Mesenchymal stem cell (in vitro differentiated cells and primary cell): ENCODE data around the gene CCL27.
A peak's percentile ranks its signal among the peaks of the same experiment; 100 is the strongest.

Experiments used
- DNase-seq: peaks from one replicate; pipeline ENCODE4 v3.0.0-alpha.2; 2013
- H2AFZ ChIP-seq: one replicate; pipeline ENCODE4 v1.6.1; 2013; ENCODE audit warnings: low read depth, mild to moderate bottlenecking, control low read depth, inconsistent platforms, low read length, moderate library complexity
- H2AK5ac ChIP-seq: 2 replicates; pipeline ENCODE4 v1.6.1; 2013; ENCODE audit warnings: low read length, moderate library complexity, mild to moderate bottlenecking, inconsistent platforms; ENCODE audit not compliant: severe bottlenecking
- H2BK120ac ChIP-seq: one replicate; pipeline ENCODE4 v1.6.1; 2013; ENCODE audit warnings: low read depth, mild to moderate bottlenecking, inconsistent platforms, low read length, moderate library complexity
- H2BK12ac ChIP-seq, 2 experiments: one replicate each; pipeline ENCODE4 v1.6.1; 2013; ENCODE audit warnings: inconsistent platforms in 2 of 2, low read length in 2 of 2, mild to moderate bottlenecking in 2 of 2, moderate library complexity in 2 of 2, control low read depth in 1 of 2
- H2BK15ac ChIP-seq: one replicate; pipeline ENCODE4 v1.6.1; 2013; ENCODE audit warnings: mild to moderate bottlenecking, low read depth, inconsistent platforms; ENCODE audit not compliant: poor library complexity, severe bottlenecking
- H2BK5ac ChIP-seq: 2 replicates; pipeline ENCODE4 v1.6.1; 2013; ENCODE audit warnings: low read depth, mild to moderate bottlenecking, low read length, control low read depth, inconsistent platforms; ENCODE audit not compliant: poor library complexity, severe bottlenecking
- H3K14ac ChIP-seq, 2 experiments: one replicate each; pipeline ENCODE4 v1.6.1; 2013; ENCODE audit warnings: inconsistent platforms in 2 of 2, low read length in 2 of 2, control low read depth in 1 of 2, mild to moderate bottlenecking in 1 of 2, moderate library complexity in 1 of 2
- H3K18ac ChIP-seq, 2 experiments: one replicate each; pipeline ENCODE4 v1.6.1; 2013; ENCODE audit warnings: inconsistent platforms in 2 of 2, low read length in 2 of 2, control low read depth in 1 of 2, low read depth in 1 of 2, mild to moderate bottlenecking in 1 of 2
- H3K23ac ChIP-seq, 2 experiments: one replicate each; pipeline ENCODE4 v1.6.1; 2013; ENCODE audit warnings: inconsistent platforms in 2 of 2, low read length in 2 of 2, mild to moderate bottlenecking in 2 of 2, moderate library complexity in 2 of 2, control low read depth in 1 of 2
- H3K27ac ChIP-seq: 2 replicates; pipeline ENCODE4 v1.5.1; 2013; ENCODE audit warnings: mild to moderate bottlenecking, moderate library complexity, low read length, control low read depth, inconsistent platforms; ENCODE audit not compliant: poor library complexity, severe bottlenecking
- H3K27me3 ChIP-seq, 2 experiments: 2 replicates each; pipeline versions ENCODE4 v1.6.1 to v1.7.0; 2013; ENCODE audit warnings: low read length in 2 of 2, mild to moderate bottlenecking in 2 of 2, moderate library complexity in 2 of 2, control low read depth in 1 of 2, inconsistent platforms in 1 of 2; ENCODE audit not compliant: control insufficient read depth in 1 of 2, insufficient read depth in 1 of 2
- H3K36me3 ChIP-seq, 2 experiments: 2 replicates each; pipeline versions ENCODE4 v1.6.1 to v1.7.0; 2013; ENCODE audit warnings: low read length in 2 of 2, control low read depth in 1 of 2, inconsistent platforms in 1 of 2, low read depth in 1 of 2, mild to moderate bottlenecking in 1 of 2; ENCODE audit not compliant: insufficient read depth in 2 of 2, control insufficient read depth in 1 of 2
- H3K4ac ChIP-seq, 2 experiments: one replicate each; pipeline ENCODE4 v1.6.1; 2013; ENCODE audit warnings: inconsistent platforms in 2 of 2, low read length in 2 of 2, mild to moderate bottlenecking in 2 of 2, moderate library complexity in 2 of 2, control low read depth in 1 of 2, low read depth in 1 of 2
- H3K4me1 ChIP-seq: 2 replicates; pipeline ENCODE4 v1.6.1; 2013; ENCODE audit warnings: low read depth, low read length, control low read depth; ENCODE audit not compliant: control insufficient read depth, insufficient read depth
- H3K4me2 ChIP-seq: 2 replicates; pipeline ENCODE4 v1.6.1; 2013; ENCODE audit warnings: low read length, mild to moderate bottlenecking, inconsistent platforms; ENCODE audit not compliant: poor library complexity, severe bottlenecking
- H3K4me3 ChIP-seq, 2 experiments: 2 replicates each; pipeline versions ENCODE4 v1.5.1 to v1.7.0; 2013; ENCODE audit warnings: low read length in 2 of 2, mild to moderate bottlenecking in 2 of 2, control low read depth in 1 of 2, low read depth in 1 of 2; ENCODE audit not compliant: insufficient read depth in 1 of 2
- H3K79me1 ChIP-seq: replicated peaks from 2 replicates; pipeline ENCODE4 v1.6.1; 2013; ENCODE audit warnings: mild to moderate bottlenecking, control low read depth, low read length, inconsistent platforms; ENCODE audit not compliant: poor library complexity, severe bottlenecking
- H3K9ac ChIP-seq: 2 replicates; pipeline ENCODE4 v1.7.0; 2013; ENCODE audit warnings: mild to moderate bottlenecking, low read length, moderate library complexity
- H3K9me3 ChIP-seq: 2 replicates; pipeline ENCODE4 v1.7.0; 2013; ENCODE audit warnings: mild to moderate bottlenecking, low read length; ENCODE audit not compliant: control insufficient read depth
- H4K8ac ChIP-seq: one replicate; pipeline ENCODE4 v1.6.1; 2013; ENCODE audit warnings: inconsistent platforms, mild to moderate bottlenecking, low read length, moderate library complexity
- H4K91ac ChIP-seq: one replicate; pipeline ENCODE4 v1.6.1; 2013; ENCODE audit warnings: mild to moderate bottlenecking, low read length, inconsistent platforms
- WGBS: methylation state at CpG from one replicate; pipeline ENCODE4 v1.1.7; 2013; ENCODE audit warnings: mixed read lengths; 5-methylcytosine and 5-hydroxymethylcytosine counted together

The CCL27 gene

GRCh38 chr9:34648673-34649072 lies 13.8 kb downstream of the CCL27 start:
- Histone ChIP-seq H3K27me3 (no peaks in the 10 kb centered on the region), H2BK5ac (no peak overlapping the region), H3K18ac (no peak overlapping the region), H3K9me3 (no peaks in the 10 kb centered on the region), H2BK120ac (no peak overlapping the region), H3K23ac (no peak overlapping the region), H3K9ac (no peak overlapping the region), H3K4me1 (peaks cover 42% of the 10 kb centered on the region), H3K4me2 (no peak overlapping the region), H2AFZ (no peak overlapping the region), H2AK5ac (no peak overlapping the region), H3K4me3 (no peak overlapping the region), H3K14ac (no peak overlapping the region), H2BK12ac (peak overlapping the region in 1 of 2 experiments; percentile 15), H4K91ac (no peak overlapping the region), H3K36me3 (peaks cover 27 to 28% of the 10 kb centered on the region in 2 experiments), H4K8ac (no peak overlapping the region), H2BK15ac (no peak overlapping the region), H3K4ac (no peak overlapping the region), H3K79me1 (peaks cover 29% of the 10 kb centered on the region), H3K27ac (no peak overlapping the region)
- DNase-seq, result no peak
- 95% methylated on average over 7 of the region's 8 CpGs for WGBS

GRCh38 chr9:34647651-34648050 lies 14.8 kb downstream of the CCL27 start:
- no peak overlapping the region for H2AFZ ChIP-seq
- H4K91ac ChIP-seq, result peak overlapping the region; percentile 19
- no peaks in the 10 kb centered on the region for H3K27me3 ChIP-seq
- H3K4me2 ChIP-seq, result peak overlapping the region; percentile 88
- no peak overlapping the region for H3K18ac ChIP-seq
- H2BK120ac ChIP-seq, result no peak overlapping the region
- H2BK5ac ChIP-seq, result no peak overlapping the region
- no peak for DNase-seq
- no peaks in the 10 kb centered on the region for H3K9me3 ChIP-seq
- peak overlapping the region; percentile 8 for H2AK5ac ChIP-seq
- peak overlapping the region in 1 of 2 experiments; percentile 86 for H3K14ac ChIP-seq
- H3K79me1 ChIP-seq, result peaks cover 26% of the 10 kb centered on the region
- peak overlapping the region; percentile 91 for H3K9ac ChIP-seq
- peak overlapping the region in 1 of 2 experiments; percentile 58 for H2BK12ac ChIP-seq
- peak overlapping the region in 1 of 2 experiments; percentile 86 for H3K4me3 ChIP-seq
- H3K23ac ChIP-seq, result no peak overlapping the region
- peak overlapping the region in 1 of 2 experiments; percentile 9 for H3K4ac ChIP-seq
- no peak overlapping the region for H2BK15ac ChIP-seq
- peaks cover 27 to 28% of the 10 kb centered on the region in 2 experiments for H3K36me3 ChIP-seq
- H3K27ac ChIP-seq, result no peak overlapping the region
- H4K8ac ChIP-seq, result peak overlapping the region; percentile 36
- peaks cover 33% of the 10 kb centered on the region for H3K4me1 ChIP-seq
- WGBS, result 81% methylated on average over 10 of the region's 10 CpGs

DNA sequence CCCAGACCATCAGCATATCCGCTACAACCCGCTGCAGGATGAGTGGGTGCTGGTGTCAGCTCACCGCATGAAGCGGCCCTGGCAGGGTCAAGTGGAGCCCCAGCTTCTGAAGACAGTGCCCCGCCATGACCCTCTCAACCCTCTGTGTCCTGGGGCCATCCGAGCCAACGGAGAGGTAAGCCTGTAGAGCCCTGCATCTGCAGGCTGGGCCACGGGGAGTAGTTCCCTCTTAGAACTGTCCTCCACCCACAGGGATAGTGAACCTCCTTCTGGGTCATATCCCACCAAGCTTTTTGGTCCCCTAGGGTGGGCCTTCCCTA lies 15.4 kb downstream of the CCL27 start:
- Histone ChIP-seq H2BK5ac (no peak overlapping the region), H2BK120ac (no peak overlapping the region), H4K8ac (peak overlapping the region; percentile 35), H2AFZ (no peak overlapping the region), H3K4me1 (peaks cover 26% of the 10 kb centered on the region), H2BK15ac (no peak overlapping the region), H3K23ac (peak overlapping the region in 1 of 2 experiments; percentile 98), H3K4ac (peak overlapping the region; percentile 20 to 70), H3K9ac (peak overlapping the region; percentile 91), H3K18ac (peak overlapping the region; percentile 90 to 97), H3K4me2 (peak overlapping the region; percentile 88), H3K14ac (peak overlapping the region in 1 of 2 experiments; percentile 95), H3K9me3 (no peaks in the 10 kb centered on the region), H2BK12ac (peak overlapping the region in 1 of 2 experiments; percentile 58), H3K4me3 (peak overlapping the region; percentile 80 to 86), H3K79me1 (peaks cover 26% of the 10 kb centered on the region), H3K27me3 (no peaks in the 10 kb centered on the region), H2AK5ac (no peak overlapping the region), H3K36me3 (peaks cover 27 to 28% of the 10 kb centered on the region in 2 experiments), H3K27ac (peak overlapping the region; percentile 75), H4K91ac (peak overlapping the region; percentile 83)
- 1% methylated on average over 7 of the region's 8 CpGs for WGBS
- DNase-seq, result no peak

DNA sequence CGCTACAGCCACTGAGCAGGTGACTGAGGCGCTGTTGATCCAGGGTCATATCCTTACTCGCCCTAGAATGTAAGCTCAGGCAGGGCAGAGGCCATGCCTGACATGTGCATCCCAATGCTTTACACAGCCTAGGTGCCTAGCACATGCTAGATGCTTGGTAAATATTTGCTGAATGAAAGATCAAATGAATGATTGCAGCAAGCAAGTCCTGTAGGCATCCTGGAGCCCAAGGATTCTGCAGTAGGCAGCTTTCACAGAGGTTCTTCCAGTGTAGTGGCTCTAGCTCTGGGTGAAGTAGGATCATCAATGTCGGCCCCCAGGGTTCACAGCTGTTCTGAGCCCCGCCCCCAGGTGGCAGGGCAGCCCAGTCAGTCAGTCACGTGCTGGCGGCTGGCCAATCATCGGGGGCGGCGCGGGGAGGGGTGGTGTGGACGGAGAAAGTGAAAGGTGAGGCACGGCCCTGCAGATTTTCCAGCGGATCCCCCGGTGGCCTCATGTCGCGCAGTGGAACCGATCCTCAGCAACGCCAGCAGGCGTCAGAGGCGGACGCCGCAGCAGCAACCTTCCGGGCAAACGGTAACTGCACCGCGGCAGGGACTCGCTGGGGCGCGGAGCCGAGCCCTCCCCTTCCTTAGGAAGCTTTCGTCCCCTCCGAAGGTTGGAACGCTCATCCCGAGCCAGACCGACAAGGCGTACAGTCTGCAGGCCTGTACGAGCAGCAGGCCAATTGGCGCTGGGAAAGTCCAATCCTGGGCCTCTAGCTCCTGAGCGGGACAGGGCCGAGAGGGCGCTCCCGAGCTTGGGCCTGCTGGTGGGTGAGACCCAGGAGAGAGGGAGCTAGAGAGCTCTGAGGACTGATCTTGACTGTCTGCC lies 16.0 kb downstream of the CCL27 start, which contains the start of gene GALT:
GALT (plus strand) TSS at position 465 of the 873 bp plus-strand sequence; CDS start at position 495, 30 bp downstream.
- Histone ChIP-seq H2BK5ac (peak within 1 kb of the TSS; percentile 12), H3K79me1 (peaks cover 26% of the 10 kb centered on the region), H3K14ac (peak within 1 kb of the TSS in 1 of 2 experiments; percentile 95)

More for the DNA sequence above, 16.0 kb downstream of the CCL27 start, which contains the start of gene GALT:
- peak within 1 kb of the TSS; percentile 25 to 81 for H3K4ac ChIP-seq
- H3K9me3 ChIP-seq, result no peaks in the 10 kb centered on the region
- H4K91ac ChIP-seq, result peak within 1 kb of the TSS; percentile 83
- H3K9ac ChIP-seq, result peak within 1 kb of the TSS; percentile 91
- DNase-seq, result peak; percentile 90
- peak within 1 kb of the TSS; percentile 43 for H2AK5ac ChIP-seq
- peak within 1 kb of the TSS; percentile 80 to 86 for H3K4me3 ChIP-seq
- H3K4me2 ChIP-seq, result peak within 1 kb of the TSS; percentile 88
- H2BK12ac ChIP-seq, result peak within 1 kb of the TSS; percentile 85 to 87
- H3K18ac ChIP-seq, result peak within 1 kb of the TSS; percentile 90 to 97
- peak within 1 kb of the TSS; percentile 49 for H2BK15ac ChIP-seq
- peaks cover 27 to 28% of the 10 kb centered on the region in 2 experiments for H3K36me3 ChIP-seq
- H2AFZ ChIP-seq, result peak within 1 kb of the TSS; percentile 67
- H3K4me1 ChIP-seq, result peaks cover 26% of the 10 kb centered on the region
- H2BK120ac ChIP-seq, result peak within 1 kb of the TSS; percentile 21
- no peaks in the 10 kb centered on the region for H3K27me3 ChIP-seq
- H4K8ac ChIP-seq, result peak within 1 kb of the TSS; percentile 71
- peak within 1 kb of the TSS; percentile 75 for H3K27ac ChIP-seq
- 6% methylated on average over 43 of the region's 43 CpGs for WGBS
- peak within 1 kb of the TSS in 1 of 2 experiments; percentile 98 for H3K23ac ChIP-seq
